CD4-positive, alpha-beta memory T cell (primary cell): Measurements from ENCODE around the gene RALGAPB. TPM values are rescaled to one million over a fixed set of nuclear protein-coding genes. Genes with fewer than 3 reads are reported as not detected.

Source experiments
- CTCF ChIA-PET: fragments of 350-600 bp; sonication (Branson Sonifier 250); formaldehyde crosslinking; loops from one replicate; lab custom pipeline; 2021; ENCODE audit warnings: inconsistent platforms; ENCODE audit not compliant: partially characterized antibody; lab: Charles Lee
- POLR2A ChIA-PET: fragments of 350-600 bp; sonication (Branson Sonifier 250); formaldehyde crosslinking; loops from one replicate; lab custom pipeline; 2021; ENCODE audit not compliant: partially characterized antibody; lab: Charles Lee
- DNase-seq, 5 donors: peaks; one replicate each; pipeline versions ENCODE4 v3.0.0 to v3.0.0-alpha.2; 2020 to 2022; ENCODE audit warnings: mixed read lengths in 1 of 5
- H3K27ac ChIP-seq: one replicate; pipeline ENCODE4 v1.7.0; 2013; ENCODE audit warnings: low read depth, low read length
- H3K27me3 ChIP-seq: 2 replicates; pipeline ENCODE4 v1.7.0; 2013; ENCODE audit warnings: mild to moderate bottlenecking, low read length, moderate library complexity; ENCODE audit not compliant: insufficient read depth
- H3K36me3 ChIP-seq: 2 replicates; pipeline ENCODE4 v1.7.0; 2013; ENCODE audit warnings: mild to moderate bottlenecking, low read length, moderate library complexity; ENCODE audit not compliant: insufficient read depth
- H3K4me1 ChIP-seq: 2 replicates; pipeline ENCODE4 v1.7.0; 2013; ENCODE audit warnings: mild to moderate bottlenecking, low read length, moderate library complexity; ENCODE audit not compliant: insufficient read depth
- H3K4me3 ChIP-seq, 2 donors: one replicate each; pipeline ENCODE4 v1.7.0; 2013; ENCODE audit warnings: low read length in 2 of 2, mild to moderate bottlenecking in 1 of 2
- H3K9me3 ChIP-seq, 2 donors: one replicate each; pipeline ENCODE4 v1.7.0; 2013; ENCODE audit warnings: low read length in 2 of 2, control low read depth in 1 of 2; ENCODE audit not compliant: control insufficient read depth in 1 of 2
- H3K27ac Mint-ChIP-seq, 7 donors: one replicate each; pipeline ENCODE4 v1.8.0; 2020 to 2021; ENCODE audit warnings: mixed read lengths in 7 of 7, mild to moderate bottlenecking in 6 of 7, inconsistent platforms in 3 of 7, moderate library complexity in 3 of 7
- H3K27me3 Mint-ChIP-seq, 2 donors: one replicate each; pipeline ENCODE4 v1.8.0; 2020 to 2021; ENCODE audit warnings: mixed read lengths in 2 of 2
- H3K36me3 Mint-ChIP-seq, 2 donors: one replicate each; pipeline ENCODE4 v1.8.0; 2020 to 2021; ENCODE audit warnings: mixed read lengths in 2 of 2, inconsistent platforms in 1 of 2, mild to moderate bottlenecking in 1 of 2
- H3K4me1 Mint-ChIP-seq, 4 donors: one replicate each; pipeline ENCODE4 v1.8.0; 2020 to 2021; ENCODE audit warnings: mixed read lengths in 4 of 4, mild to moderate bottlenecking in 1 of 4
- H3K4me3 Mint-ChIP-seq, 8 donors: one replicate each; pipeline ENCODE4 v1.8.0; 2020 to 2021; ENCODE audit warnings: mixed read lengths in 8 of 8, mild to moderate bottlenecking in 7 of 8, moderate library complexity in 6 of 8, inconsistent platforms in 3 of 8
- H3K9me3 Mint-ChIP-seq, 8 donors: one replicate each; pipeline ENCODE4 v1.8.0; 2020 to 2021; ENCODE audit warnings: mixed read lengths in 8 of 8, mild to moderate bottlenecking in 5 of 8, inconsistent platforms in 3 of 8, moderate library complexity in 1 of 8
- intact Hi-C: fragments of 100-400 bp; cut with micrococcal nuclease; formaldehyde crosslinking; loops from one replicate; pipeline ENCODE4 v1.15.1; 2023
- polyA plus RNA-seq, 2 donors: library from polyadenylated mRNA; unstranded; fragments of 300-500 nt; fragmentation: Illumina TruSeq; gene quantifications; one replicate each; pipeline ENCODE4 v1.2.3, GENCODE V29; 2021
- total RNA-seq, 2 experiments: library from RNA; stranded (reverse); gene quantifications; one replicate each; pipeline ENCODE4 v1.2.3, GENCODE V29; 2021

RALGAPB gene
- total and polyA plus RNA-seq, 4 experiments from 2014 or later: 9.0 to 57.4 (median 35.2) TPM

DNA sequence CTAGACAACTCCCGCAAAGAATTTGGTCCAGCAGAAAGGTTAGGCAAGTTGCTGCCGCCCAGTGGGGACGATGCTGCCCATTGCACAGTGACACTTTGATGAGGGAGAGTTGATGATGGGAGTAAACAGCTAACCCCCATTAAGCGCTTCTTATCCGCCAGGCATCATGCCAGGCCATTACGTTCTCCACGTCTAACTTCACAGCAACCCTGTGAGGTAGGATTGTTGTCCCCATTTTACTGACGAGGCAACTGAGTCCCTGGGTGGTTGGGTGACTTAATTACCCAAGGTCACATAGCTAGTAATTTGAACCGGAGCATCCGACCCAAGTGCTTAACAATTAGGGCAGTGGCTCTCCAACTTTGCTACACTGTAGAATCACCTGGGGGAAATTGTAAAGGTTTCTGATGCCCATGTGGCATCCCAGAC, 738 bp downstream of the RALGAPB start:
- Histone ChIP-seq H3K4me3 (peak overlapping the region; percentile 71 to 75), H3K27ac (peak overlapping the region; percentile 88), H3K27me3 (no peaks in the 10 kb centered on the region), H3K36me3 (no peaks in the 10 kb centered on the region), H3K4me1 (peaks cover 51% of the 10 kb centered on the region), H3K9me3 (no peaks in the 10 kb centered on the region)
- Mint-ChIP-seq H3K4me1 (peaks cover 39 to 62% (median 52%) of the 10 kb centered on the region in 4 donors), H3K27me3 (no peaks in the 10 kb centered on the region), H3K27ac (peak overlapping the region; percentile 54 to 91 (median 86)), H3K9me3 (no peaks in the 10 kb centered on the region), H3K36me3 (peaks cover 8 to 10% of the 10 kb centered on the region in 2 donors), H3K4me3 (peak overlapping the region; percentile 86 to 91 (median 87))
- ChIA-PET POLR2A (interaction anchor here (1.3 to 5.4 kb wide), 9 partner anchors 11 to 489 kb away, joined by 3 to 62 read pairs (median 6); partner anchors contain the start of genes ADIG, DHX35, RPRD1B and SNHG17), CTCF (interaction anchor here (0.9 to 4.6 kb wide), 7 partner anchors 11 to 42 kb away, joined by 3 to 49 read pairs (median 4); partner anchors contain the start of gene SNHG17)
- intact Hi-C loops: loop anchor here (2.0 kb wide), 1 partner anchor 453 kb away; the partner anchor contains the start of gene FAM83D
- peak in 1 of 5 donors; percentile 41 for DNase-seq

DNA sequence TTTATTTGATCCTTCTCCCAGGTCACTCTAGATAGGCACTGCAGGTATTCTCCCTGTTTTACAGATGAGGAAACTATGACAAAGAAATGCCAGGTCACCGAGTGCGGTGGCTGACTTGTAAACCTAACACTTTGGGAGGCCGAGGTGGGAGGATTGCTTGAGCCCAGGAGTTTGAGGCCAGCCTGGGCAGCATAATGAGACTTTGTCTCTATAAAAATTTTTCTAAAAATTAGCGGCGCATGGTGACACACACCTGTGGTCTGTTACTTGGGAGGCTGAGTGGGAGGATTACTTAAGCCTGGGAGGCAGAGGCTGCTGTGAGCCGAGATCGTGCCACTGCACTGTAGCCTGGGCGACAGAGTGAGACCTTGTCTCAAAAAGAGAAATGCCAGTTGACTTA, 5.1 kb downstream of the RALGAPB start:
- DNase-seq: no peak
- Histone ChIP-seq H3K36me3 (no peaks in the 10 kb centered on the region), H3K27me3 (no peaks in the 10 kb centered on the region), H3K9me3 (no peaks in the 10 kb centered on the region), H3K4me1 (peaks cover 52% of the 10 kb centered on the region), H3K27ac (no peak overlapping the region), H3K4me3 (no peak overlapping the region)
- H3K36me3 Mint-ChIP-seq: peaks cover 19 to 21% of the 10 kb centered on the region in 2 donors
- peaks cover 46 to 75% (median 63%) of the 10 kb centered on the region in 4 donors for H3K4me1 Mint-ChIP-seq
- no peaks in the 10 kb centered on the region for H3K27me3 Mint-ChIP-seq
- intact Hi-C loops: no loop called here
- POLR2A ChIA-PET: interaction anchor here (0.6 kb wide), 1 partner anchor 24 kb away, joined by 3 read pairs; no protein-coding TSS in a partner anchor
- H3K4me3 Mint-ChIP-seq: no peak overlapping the region
- CTCF ChIA-PET: interaction anchor here (0.6 kb wide), 1 partner anchor 1156 kb away, joined by 4 read pairs; no protein-coding TSS in a partner anchor
- peak overlapping the region in 1 of 7 donors; percentile 5 for H3K27ac Mint-ChIP-seq
- no peaks in the 10 kb centered on the region for H3K9me3 Mint-ChIP-seq

GRCh38 chr20:38479596-38479995, 7.0 kb downstream of the RALGAPB start:
- intact Hi-C loops: no loop called here
- DNase-seq: no peak
- Histone ChIP-seq H3K27ac (no peak overlapping the region), H3K9me3 (no peaks in the 10 kb centered on the region), H3K27me3 (no peaks in the 10 kb centered on the region), H3K36me3 (no peaks in the 10 kb centered on the region), H3K4me3 (no peak overlapping the region), H3K4me1 (peaks cover 49% of the 10 kb centered on the region)
- H3K27ac Mint-ChIP-seq: no peak overlapping the region
- H3K27me3 Mint-ChIP-seq: no peaks in the 10 kb centered on the region
- no peak overlapping the region for H3K4me3 Mint-ChIP-seq
- peaks cover 16 to 25% of the 10 kb centered on the region in 2 donors for H3K36me3 Mint-ChIP-seq
- no peaks in the 10 kb centered on the region for H3K9me3 Mint-ChIP-seq
- H3K4me1 Mint-ChIP-seq: peaks cover 37 to 71% (median 61%) of the 10 kb centered on the region in 4 donors
- ChIA-PET POLR2A (interaction anchor here (1.2 kb wide), 1 partner anchor 34 kb away, joined by 3 read pairs; no protein-coding TSS in a partner anchor), CTCF (interaction anchor here (0.9 to 1.2 kb wide), 3 partner anchors 11 to 45 kb away, joined by 3 to 4 read pairs (median 3); partner anchors contain the start of gene SNHG17)

- Histone ChIP-seq H3K9me3 (no peaks in the 10 kb centered on the region), H3K27me3 (no peaks in the 10 kb centered on the region), H3K36me3 (peaks cover 18% of the 10 kb centered on the region), H3K27ac (no peak overlapping the region), H3K4me1 (peaks cover 13% of the 10 kb centered on the region), H3K4me3 (no peak overlapping the region)
- H3K4me1 Mint-ChIP-seq: peaks cover 8 to 27% (median 25%) of the 10 kb centered on the region in 4 donors
- peak overlapping the region in 1 of 8 donors; percentile 20 for H3K4me3 Mint-ChIP-seq
- peak overlapping the region in 1 of 7 donors; percentile 42 for H3K27ac Mint-ChIP-seq
- CTCF ChIA-PET: interaction anchor here (1.6 kb wide), 1 partner anchor 12 kb away, joined by 3 read pairs; the partner anchor contains the start of gene RALGAPB
- POLR2A ChIA-PET: interaction anchor here (1.4 kb wide), 1 partner anchor 12 kb away, joined by 10 read pairs; the partner anchor contains the start of gene RALGAPB
- intact Hi-C loops: no loop called here
- H3K27me3 Mint-ChIP-seq: no peaks in the 10 kb centered on the region
- peaks cover 23 to 47% of the 10 kb centered on the region in 2 donors for H3K36me3 Mint-ChIP-seq
- DNase-seq: no peak
- H3K9me3 Mint-ChIP-seq: no peaks in the 10 kb centered on the region
These were observed 12.4 kb downstream of the RALGAPB start for GRCh38 chr20:38485041-38485440.

DNA sequence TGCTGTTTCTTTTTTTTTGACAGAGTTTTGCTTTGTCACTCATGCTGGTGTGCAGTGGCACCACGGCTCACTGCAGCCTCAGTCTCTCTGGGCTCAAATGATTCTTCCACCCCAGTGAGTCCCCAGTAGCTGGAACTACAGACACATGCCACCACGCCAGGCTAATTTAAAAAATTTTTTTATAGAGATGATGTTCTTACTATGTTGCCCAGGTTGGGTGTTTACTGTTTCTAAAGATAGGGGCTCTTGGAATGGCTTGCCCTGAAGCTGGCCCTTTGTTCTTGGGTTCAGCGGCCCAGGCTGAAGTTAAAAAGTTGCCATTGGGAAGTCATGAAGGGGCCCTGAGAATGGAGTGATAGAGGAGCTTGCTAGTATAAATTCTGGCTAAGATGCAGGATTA, 16.5 kb downstream of the RALGAPB start:
- intact Hi-C loops: no loop called here

GRCh38 chr20:38497246-38497935, 24.7 kb downstream of the RALGAPB start:
- H3K27ac Mint-ChIP-seq: peak overlapping the region in 1 of 7 donors; percentile 19
- H3K36me3 Mint-ChIP-seq: peaks cover 54 to 77% of the 10 kb centered on the region in 2 donors
- Histone ChIP-seq H3K4me3 (no peak overlapping the region), H3K4me1 (no peaks in the 10 kb centered on the region), H3K27ac (no peak overlapping the region), H3K27me3 (no peaks in the 10 kb centered on the region), H3K36me3 (peaks cover 74% of the 10 kb centered on the region), H3K9me3 (no peaks in the 10 kb centered on the region)
- POLR2A ChIA-PET: no interaction called here
- peaks cover 0 to 6% (median 1%) of the 10 kb centered on the region in 4 donors for H3K4me1 Mint-ChIP-seq
- H3K9me3 Mint-ChIP-seq: no peaks in the 10 kb centered on the region
- H3K4me3 Mint-ChIP-seq: no peak overlapping the region
- intact Hi-C loops: no loop called here
- CTCF ChIA-PET: no interaction called here
- H3K27me3 Mint-ChIP-seq: no peaks in the 10 kb centered on the region
- no peak for DNase-seq

More for the DNA sequence above, 16.5 kb downstream of the RALGAPB start:
- Mint-ChIP-seq H3K9me3 (no peaks in the 10 kb centered on the region), H3K27ac (no peak overlapping the region), H3K36me3 (peaks cover 37 to 65% of the 10 kb centered on the region in 2 donors), H3K27me3 (no peaks in the 10 kb centered on the region), H3K4me1 (peaks cover 4 to 13% (median 9%) of the 10 kb centered on the region in 4 donors), H3K4me3 (no peak overlapping the region)
- Histone ChIP-seq H3K4me1 (peaks cover 6% of the 10 kb centered on the region), H3K36me3 (peaks cover 48% of the 10 kb centered on the region), H3K27me3 (no peaks in the 10 kb centered on the region), H3K4me3 (no peak overlapping the region), H3K9me3 (no peaks in the 10 kb centered on the region), H3K27ac (no peak overlapping the region)
- CTCF ChIA-PET: no interaction called here
- POLR2A ChIA-PET: no interaction called here
- DNase-seq: no peak

DNA sequence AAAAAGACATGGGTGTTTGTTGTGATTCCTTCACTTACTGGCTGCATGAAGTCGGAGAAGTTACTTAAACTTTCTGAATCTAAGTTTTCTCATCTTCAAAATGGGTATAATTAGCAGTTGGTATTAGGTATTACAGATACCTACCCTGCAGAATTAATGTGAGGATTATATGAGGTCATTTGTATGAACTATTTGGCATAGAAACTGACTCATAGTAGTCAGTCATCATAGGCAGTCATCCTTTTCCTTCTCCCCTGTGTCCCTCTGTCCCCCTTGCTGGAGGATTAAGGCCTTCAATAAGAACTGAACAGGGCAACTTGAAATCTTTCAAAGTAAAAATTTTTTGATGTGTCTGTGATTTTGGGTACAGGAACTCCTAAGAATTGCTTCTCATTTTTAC, 26.3 kb downstream of the RALGAPB start:
- peaks cover 0 to 4% (median 0%) of the 10 kb centered on the region in 8 donors for H3K9me3 Mint-ChIP-seq
- H3K27me3 Mint-ChIP-seq: no peaks in the 10 kb centered on the region
- ChIA-PET CTCF (no interaction called here), POLR2A (no interaction called here)
- H3K4me1 ChIP-seq: no peaks in the 10 kb centered on the region
- no peak overlapping the region for H3K4me3 ChIP-seq
- no peak overlapping the region for H3K27ac Mint-ChIP-seq
- no peak overlapping the region for H3K4me3 Mint-ChIP-seq
- H3K36me3 Mint-ChIP-seq: peaks cover 57 to 75% of the 10 kb centered on the region in 2 donors
- peaks cover 63% of the 10 kb centered on the region for H3K36me3 ChIP-seq
- intact Hi-C loops: no loop called here
- H3K9me3 ChIP-seq: no peaks in the 10 kb centered on the region
- H3K27ac ChIP-seq: no peak overlapping the region
- DNase-seq: no peak
- peaks cover 0 to 4% (median 3%) of the 10 kb centered on the region in 4 donors for H3K4me1 Mint-ChIP-seq
- H3K27me3 ChIP-seq: no peaks in the 10 kb centered on the region
